Muscle of back (tissue), 13 donors: Measurements from ENCODE around the gene SYT14. TPM values are rescaled to one million over a fixed set of nuclear protein-coding genes. Genes with fewer than 3 reads are reported as not detected.
A peak's percentile ranks its signal among the peaks of the same experiment; 100 is the strongest.
"Not testable (repeated sequence)": the region's sequence is repeated elsewhere in the genome, so short reads cannot be mapped to it uniquely, and the experiment has no call there.

Experiments used
- DNase-seq, 3 donors: peaks; one replicate each; pipeline versions ENCODE4 v3.0.0 to v3.0.0-alpha.2; 2013
- long read RNA-seq, 9 donors: transcript quantifications; one replicate each; lab custom pipeline, GENCODE V29; 2026
- polyA plus RNA-seq, 10 donors: library from polyadenylated mRNA; unstranded; fragments of 120-200 nt; gene quantifications; one replicate each; pipeline ENCODE4 v1.2.1, GENCODE V29; 2013; ENCODE audit not compliant: insufficient read length in 10 of 10

SYT14 gene
- polyA plus RNA-seq = 1 to 10 TPM in 6 of 10 donors, under 1 TPM in 4; 0.55 to 5.7 (median 1.3) TPM
- long read RNA-seq, donor 1 = 0 reads
- long read RNA-seq, donor 2 = 0 reads
- long read RNA-seq, donor 3 = 0 reads
- long read RNA-seq, donor 4, partial matches to known transcripts = 0 of 10 reads
- long read RNA-seq, donor 4, other reads (novel, unspliced or antisense) = 10 of 10 reads
- long read RNA-seq, donor 5 = 0 reads
- long read RNA-seq, donor 6 = 0 reads
- long read RNA-seq, donor 7 = 0 reads
- long read RNA-seq, donor 8 = 0 reads
- long read RNA-seq, donor 9 = 0 reads

DNA sequence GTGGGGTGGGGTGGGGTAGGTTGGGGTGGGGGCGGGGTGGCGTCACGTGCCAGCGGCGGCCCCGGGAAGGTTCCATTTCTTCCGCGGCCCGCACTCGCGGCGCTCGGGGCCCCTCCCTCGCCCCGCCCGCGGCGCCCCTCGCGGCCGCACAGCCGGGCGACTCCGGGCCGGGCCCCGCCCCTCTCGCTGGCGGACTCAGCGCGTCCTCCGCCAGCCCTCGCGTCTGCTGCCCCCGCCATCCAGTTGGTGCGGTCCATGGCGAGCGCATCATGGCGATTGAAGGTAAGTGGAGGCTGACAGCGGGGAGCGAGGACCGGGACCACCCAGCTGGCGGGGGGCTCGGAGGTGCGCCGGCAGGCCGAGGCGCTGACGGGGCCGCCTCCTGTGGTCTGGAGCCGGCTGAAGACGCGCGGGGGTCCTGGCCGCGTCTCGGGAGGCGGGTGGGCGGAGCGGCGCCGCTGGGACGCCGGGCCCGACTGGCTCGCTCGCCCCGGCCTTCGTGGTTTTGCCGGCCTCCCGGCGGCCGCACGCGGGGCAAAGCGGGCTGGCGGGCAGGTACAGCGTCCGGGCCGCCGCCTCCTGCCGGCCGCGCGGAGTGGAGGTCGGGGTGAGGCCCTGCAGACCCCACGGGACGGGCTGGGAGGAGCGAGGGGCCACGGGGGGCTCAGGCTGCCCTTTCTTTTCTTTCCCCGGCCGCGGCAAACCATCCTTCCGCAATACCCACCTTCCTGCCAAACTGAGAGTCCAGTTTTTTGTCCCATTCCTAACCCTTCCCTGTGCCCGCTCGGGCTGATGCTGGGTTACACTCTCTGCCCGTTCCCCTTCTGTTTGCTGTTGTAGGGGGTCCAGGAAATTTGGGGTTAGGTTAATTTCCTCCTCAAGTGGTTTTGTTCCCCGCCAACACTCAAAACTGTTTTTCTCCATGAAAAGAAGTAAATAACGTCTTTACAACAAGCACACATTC is at the start of gene SYT14:
Gene SYT14, plus strand, starts transcription at position 222 of the 964 bp plus-strand sequence. Its CDS starts 48 bp downstream, at position 270.
- peak; percentile 2 to 13 (median 7) for DNase-seq

DNA sequence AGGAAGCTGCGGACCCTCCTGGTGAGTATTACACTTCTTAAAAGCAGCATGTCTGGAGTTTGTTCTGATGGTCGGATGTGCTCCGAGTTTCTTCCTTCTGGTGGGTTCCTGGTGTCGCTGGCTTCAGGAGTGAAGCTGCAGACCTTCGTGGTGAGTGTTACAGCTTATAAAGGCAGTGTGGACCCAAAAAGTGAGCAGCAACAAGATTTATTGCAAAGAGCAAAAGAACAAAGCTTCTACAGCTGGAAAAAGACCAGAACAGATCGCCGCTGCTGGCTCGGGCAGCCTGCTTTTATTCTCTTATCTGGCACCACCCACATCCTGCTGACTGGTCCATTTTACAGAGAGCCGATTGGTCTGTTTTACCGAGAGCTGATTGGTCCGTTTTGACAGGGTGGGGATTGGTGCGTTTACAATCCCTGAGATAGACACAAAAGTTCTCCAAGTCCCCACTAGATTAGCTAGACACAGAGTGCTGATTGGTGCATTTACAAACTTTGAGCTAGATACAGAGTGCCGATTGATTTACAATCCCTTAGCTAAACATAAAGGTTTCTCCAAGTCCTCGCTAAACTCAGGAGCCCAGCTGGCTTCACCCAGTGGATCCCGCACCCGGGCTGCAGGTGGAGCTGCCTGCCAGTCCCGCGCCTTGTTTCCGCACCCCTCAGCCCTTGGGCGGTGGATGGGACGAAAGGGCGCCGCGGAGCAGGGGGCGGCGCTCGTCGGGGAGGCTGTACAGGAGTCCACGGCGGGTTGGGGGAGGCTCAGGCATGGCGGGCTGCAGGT is 49.5 kb upstream of the SYT14 start:
- not testable (repeated sequence) for DNase-seq

DNA sequence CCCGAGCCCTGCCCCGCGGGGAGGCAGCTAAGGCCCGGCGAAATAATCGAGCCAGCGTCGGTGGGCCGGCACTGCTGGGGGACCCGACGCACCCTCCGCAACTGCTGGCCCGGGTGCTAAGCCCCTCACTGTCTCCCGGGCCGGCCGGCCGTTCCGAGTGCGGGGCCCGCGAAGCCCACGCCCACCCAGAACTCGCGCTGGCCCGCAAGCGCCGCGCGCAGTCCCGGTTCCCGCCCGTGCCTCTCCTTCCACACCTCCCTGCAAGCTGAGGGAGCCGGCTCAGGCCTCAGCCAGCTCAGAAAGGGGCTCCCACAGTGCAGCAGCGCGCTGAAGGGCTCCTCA is 49.0 kb upstream of the SYT14 start:
- DNase-seq = no peak

DNA sequence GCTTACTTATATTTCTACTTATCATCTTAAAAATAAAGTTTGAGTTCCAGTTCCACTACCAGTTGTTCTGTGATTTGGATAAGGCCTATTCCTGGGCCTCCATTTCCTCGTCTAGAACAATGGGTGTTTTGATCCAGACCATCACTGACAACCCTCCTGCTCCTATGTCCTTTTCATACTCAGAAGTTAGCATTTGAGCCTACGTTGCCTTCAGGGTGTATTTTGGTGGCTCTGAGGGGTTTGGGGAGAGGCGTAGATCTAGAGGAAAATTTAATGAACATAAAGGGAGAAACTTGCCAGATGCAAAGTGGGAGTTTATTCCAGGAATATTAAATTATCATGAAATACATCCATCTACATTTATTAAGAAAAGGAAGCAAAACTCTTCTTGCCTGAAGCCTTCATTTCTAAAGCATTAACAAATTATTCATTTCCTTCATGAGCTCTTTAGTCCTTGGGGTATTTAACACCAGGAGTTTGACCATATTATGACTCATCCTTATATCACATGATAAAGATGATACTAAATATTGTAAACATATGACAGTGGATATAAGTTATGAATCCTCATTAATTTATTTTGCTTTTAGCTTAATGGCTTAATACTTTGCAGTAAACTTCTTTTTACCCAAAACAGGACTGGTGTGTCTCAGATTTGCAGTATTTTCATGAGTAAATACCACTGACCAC is 47.2 kb upstream of the SYT14 start:
- no peak for DNase-seq

DNA sequence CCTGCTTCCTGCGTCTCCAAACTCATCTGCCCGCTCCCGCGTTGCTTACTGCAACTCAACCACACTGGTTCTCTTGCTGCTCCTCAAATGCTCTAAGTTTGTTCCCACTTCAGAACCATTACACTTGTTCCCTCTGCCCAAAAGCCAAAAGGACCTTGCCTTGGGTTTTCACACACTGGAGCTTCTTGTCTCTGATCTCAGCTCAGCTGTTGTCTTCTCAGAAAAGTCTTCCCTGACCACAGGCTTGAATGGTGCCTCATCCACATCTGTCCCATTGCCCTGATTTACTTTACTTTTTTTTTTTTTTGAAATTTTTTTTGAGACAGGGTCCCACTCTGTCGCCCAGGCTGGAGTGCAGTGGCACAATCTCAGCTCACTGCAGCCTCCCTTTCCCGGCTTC is 44.3 kb upstream of the SYT14 start:
- DNase-seq = no peak

DNA sequence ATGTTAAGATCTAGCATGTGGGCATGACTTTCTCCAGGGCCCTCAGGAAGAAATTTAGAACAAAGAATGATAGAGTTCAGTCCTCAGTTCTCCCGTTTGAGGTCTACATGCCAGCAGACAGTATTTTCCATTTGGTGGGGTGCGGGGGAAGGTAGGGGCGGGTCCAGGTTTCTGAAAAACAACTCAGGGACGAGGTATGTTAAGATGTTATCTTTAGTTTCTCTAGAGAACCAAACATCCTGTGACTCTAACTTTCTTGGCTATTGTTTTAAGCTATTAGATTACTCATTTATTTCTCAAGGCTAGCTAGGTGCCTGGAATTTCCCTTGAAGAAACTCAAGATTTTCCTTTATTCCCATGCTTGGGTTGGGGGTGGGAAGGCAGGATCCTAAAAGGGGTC is 42.3 kb upstream of the SYT14 start:
- no peak for DNase-seq

DNA sequence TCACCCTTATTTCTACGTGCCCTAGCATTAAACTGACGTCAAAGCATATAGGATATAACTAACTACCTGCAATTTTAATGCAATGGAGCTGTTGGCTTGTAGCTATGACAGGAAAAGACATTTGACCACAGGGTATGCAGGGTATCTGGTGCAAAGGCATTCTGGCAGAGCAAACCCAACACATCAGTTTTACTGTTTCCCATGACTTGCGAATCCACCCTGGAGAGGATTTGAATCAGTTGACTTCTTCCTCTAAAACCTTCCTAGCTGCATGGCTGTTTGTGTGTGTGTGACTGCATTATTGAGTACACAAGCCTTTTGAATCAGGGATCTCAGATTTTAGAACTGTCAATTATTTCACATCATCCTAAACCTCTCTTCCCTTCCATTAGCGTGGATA is 41.7 kb upstream of the SYT14 start:
- no peak for DNase-seq

DNA sequence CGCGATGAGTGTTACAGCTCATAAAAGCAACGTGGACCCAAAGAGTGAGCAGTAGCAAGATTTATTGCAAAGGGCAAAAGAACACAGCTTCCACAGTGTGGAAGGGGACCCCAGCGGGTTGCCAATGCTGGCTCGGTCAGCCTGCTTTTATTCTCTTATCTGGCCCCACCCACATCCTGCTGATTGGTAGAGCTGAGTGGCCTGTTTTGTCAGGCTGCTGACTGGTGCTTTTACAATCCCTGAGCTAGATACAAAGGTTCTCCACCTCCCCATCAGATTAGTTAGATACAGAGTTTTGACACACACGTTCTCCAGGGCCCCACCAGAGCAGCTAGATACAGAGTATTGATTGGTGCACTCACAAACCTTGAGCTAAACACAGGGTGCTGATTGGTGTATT is 39.7 kb upstream of the SYT14 start:
- not testable (repeated sequence) for DNase-seq

DNA sequence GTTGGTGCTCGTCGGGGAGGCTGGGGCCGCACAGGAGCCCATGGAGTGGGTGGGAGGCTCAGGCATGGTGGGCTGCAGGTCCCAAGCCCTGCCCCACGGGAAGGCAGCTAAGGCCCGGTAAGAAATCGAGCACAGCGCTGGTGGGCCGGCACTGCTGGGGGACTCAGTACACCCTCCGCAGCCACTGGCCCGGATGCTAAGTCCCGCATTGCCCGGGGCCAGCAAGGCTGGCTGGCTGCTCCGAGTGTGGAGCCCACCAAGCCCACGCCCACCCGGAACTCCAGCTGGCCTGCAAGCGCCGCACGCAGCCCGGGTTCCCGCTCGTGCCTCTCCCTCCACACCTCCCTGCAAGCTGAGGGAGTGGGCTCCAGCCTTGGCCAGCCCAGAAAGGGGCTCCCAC is 39.2 kb upstream of the SYT14 start:
- DNase-seq = not testable (repeated sequence)

DNA sequence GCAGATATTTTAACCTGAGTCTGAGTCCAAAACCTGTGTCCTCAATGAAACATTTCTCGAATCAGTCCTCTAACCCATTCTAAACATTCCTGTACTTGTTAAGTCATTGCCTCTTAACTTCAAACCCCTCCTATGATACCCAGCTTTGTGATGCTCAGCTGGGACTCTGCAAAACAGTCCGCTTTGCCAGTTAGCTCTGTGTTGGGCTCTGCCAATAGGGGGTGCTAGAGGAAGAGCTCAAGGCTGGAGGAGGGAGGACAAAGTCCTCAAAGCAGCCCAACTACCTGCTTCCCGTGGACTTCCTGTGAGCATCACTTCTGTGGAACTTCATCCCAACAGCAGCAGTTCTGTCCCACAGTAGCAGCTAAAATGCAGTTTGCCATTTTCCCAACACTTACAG is 38.1 kb upstream of the SYT14 start:
- DNase-seq = no peak

DNA sequence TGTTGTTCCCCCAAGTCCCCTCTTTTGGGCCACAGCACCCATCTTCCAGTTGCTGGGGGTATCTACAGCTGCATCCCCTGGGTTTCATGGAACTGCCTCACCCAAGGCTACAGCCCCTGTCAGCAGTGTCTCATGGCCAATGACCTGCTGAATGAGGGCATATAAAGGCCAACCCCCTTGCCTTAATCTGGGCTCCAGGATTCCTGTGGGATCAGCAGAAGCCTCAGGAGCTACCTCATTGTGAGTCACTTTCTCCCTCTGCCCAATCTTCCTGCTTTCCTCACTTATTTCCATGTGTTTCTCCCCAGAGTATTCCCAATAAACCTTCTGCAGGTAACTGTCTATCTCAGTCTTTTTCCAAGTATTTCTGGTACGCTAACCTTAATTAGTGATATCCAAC is 37.3 kb upstream of the SYT14 start:
- DNase-seq = peak in 1 of 3 donors; percentile 45

DNA sequence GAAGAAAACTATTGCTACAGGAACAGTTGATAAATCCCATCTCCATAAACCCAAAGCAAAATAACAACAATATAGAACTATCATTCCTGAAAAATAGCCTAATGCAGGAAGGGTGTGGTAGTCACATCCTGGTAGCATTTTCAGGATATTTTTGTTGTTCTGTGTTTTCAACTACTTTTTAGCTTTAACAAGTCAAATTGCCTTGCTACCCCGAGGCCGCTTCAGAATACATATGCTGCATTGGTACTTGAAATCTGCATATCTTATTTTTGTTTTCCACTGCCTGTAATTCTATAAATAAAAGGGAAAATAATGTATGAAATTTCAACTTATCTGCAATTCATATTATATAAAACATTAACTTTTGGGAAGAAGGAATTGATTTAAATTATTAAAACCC is 36.8 kb upstream of the SYT14 start:
- no peak for DNase-seq

DNA sequence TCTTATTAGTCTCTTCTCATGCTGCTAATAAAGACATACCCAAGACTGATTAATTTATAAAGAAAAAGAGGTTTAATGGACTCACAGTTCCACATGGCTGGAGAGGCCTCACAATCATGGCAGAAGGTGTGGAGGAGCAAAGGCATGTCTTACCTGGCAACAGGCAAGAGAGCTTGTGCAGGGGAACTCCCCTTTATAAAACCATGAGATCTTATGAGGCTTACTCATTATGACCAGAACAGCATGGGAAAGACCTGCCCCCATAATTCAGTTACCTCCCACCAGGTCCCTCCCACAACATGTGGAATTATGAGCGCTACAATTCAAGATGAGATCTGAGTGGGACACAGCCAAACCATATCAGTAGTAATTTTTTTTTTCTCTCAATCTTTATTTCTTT is 33.2 kb upstream of the SYT14 start:
- not testable (repeated sequence) for DNase-seq

DNA sequence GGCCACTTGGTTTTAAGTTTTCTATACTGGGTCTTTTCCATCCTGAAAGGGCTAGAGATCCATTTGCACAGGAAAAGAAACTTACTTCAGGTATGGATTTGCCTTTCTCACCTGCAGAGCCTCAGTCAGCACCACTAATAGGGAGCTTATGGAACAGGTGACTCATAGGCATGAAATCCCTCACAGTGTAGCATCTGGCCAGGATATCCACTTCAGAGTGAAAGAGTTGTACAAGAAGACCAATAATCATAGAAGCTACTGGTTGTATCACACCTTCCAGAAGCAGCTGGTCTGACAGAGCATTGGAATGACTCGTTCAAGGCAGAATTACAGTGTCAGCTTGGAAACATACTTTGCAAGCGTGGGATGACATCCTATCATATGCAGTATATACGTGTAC is 26.3 kb upstream of the SYT14 start:
- DNase-seq = no peak

DNA sequence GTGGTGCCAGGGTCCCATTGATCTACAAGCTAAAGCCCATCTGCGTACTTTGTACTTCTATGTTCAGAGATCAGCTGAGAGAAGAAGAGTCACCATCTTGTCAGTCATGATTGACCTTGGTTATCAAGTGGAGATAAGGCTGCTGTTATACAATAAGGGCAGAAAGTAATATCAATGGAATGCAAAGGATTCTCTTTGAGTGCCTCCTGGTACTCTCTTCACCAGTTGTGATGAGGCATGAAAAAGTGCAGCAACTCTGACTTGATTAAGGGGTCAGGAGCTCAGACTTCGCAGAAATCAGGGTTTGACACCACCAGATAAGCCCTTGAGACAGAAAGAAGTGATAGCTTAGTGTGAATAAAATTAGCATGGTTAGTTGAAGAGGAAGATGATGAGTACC is 25.7 kb upstream of the SYT14 start:
- no peak for DNase-seq

DNA sequence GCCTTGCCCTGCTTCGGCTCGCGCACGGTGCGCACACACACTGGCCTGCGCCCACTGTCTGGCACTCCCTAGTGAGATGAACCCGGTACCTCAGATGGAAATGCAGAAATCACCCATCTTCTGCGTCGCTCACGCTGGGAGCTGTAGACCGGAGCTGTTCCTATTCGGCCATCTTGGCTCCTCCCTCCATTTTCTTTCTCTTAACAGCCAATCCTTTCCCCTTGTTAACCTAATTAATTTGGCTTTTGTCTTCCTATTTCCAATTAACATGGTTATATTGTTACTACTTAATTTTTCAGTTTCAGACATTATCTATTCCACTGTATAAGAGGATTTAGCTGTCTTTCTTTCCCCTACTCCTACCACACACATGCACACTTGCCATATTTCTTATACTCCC is 18.4 kb upstream of the SYT14 start:
- DNase-seq = not testable (repeated sequence)

DNA sequence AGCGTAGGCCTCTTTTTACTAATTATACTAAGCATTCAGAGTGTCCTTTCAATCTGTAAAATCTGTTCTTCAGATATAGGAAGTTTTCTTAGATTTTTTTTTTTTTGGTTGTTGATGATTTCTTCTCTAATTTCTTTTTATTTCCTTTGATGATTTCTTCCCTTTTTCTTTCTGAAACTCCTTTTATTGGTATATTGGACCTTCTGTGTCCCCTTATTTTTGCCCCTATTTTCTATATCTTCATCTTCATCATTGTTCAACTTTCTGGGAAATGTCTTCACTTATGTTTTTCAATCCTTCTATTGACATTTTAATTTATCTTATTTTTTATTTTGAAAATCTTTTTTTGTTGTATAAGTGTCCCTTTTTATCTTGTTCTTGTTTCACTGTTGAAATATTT is 17.2 kb upstream of the SYT14 start:
- DNase-seq = no peak

DNA sequence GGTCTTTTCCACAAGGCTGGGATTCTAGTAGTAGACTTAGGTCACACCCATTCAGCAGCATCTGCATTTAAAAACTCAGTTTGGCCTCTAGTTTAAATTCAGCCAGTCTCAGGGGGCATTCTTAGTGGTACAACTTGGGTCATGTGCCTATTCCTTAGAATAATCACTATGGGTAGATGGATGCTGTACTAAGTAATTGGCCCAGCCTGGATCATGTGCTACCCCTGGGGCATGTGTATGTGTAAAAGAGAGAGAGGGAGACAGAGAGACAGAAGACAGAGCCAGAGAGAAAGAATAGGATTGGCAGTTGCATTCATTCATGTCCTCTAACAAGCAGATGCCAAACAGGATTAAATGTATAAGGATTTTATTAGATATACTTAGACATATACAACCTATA is 13.6 kb upstream of the SYT14 start:
- no peak for DNase-seq

DNA sequence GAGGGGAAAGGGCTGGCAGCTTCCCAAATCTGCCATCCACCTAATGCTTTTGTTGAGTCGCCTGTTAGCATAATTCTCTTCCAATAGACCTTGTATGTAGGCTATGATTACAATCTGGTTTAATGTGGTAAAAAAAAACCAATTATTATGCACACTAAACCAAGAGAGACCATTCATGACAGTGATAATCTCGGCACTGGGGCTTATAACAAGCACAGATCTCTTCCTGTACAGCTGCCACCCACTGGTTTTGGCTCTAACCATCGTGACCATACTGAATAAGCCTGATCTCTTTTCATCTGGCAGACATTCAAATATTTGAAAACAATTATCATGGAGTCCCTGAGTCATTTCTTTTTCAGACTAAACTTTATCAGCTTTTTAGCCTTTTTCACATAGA is 12.0 kb upstream of the SYT14 start:
- peak in 1 of 3 donors; percentile 79 for DNase-seq

DNA sequence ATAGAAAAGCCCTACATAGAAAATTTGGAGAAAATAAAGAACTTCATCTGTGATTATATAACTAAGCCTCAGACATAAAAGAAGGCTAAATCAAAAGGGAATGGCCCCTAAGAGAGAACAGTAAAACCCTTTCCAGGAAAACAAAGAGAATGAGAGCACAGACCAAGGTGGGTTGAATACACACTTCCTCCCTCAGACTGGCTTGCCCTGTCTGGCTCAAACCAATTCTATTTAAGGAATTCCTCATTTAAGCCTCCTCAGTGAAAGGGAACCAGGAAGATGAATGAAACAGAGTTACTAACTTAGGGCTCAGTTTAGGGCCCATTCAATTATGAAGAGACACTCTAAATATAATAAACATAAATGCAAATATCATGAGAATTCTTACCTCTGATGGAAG is 10.6 kb upstream of the SYT14 start:
- DNase-seq = no peak

DNA sequence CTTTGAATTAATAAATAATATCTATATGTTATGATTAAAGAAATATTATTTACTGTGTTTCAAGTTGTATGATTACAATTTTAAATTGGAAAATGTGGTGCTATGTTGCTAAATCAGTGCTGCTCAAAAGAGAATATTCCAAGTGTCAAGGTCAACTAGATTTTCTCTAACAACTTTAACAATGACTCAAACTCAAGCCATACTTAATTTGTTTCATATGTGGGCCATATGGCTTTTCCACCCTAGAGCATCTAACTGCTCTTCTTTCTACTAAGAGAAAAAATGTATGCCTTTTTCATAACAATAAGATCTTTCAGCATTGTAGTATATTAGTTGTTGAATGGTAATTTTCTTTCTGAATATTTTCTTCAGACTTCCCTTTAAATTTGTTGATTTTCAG is 8.3 kb upstream of the SYT14 start:
- peak in 1 of 3 donors; percentile 5 for DNase-seq

DNA sequence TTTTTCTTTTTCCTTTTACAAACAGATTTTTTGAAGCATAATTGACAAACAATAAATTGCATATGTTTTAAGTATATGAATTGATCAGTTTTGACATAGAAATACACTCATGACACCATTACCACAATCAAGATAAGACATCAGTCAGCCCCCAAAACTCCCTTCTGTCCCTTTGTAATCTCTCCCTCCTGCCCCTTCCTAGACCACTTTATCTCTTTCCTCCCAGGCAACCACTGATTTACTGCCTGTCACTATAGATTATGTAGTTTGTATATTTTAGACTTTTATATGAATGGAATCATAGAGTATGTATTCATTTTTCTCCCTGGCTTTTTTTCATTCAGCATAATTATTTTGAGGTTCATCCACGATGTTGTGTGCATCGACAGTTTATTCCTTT is 6.9 kb upstream of the SYT14 start:
- DNase-seq = no peak
